Lower lobe of right lung (tissue), 2 donors: ENCODE results near the gene TOMM40L. TPM values are rescaled to one million over a fixed set of nuclear protein-coding genes. Genes with fewer than 3 reads are reported as not detected.

Experiments
- ATAC-seq, 2 donors: fragments of 200-7000 bp; cut with Tn5 transposase; one replicate each; pipeline ENCODE4 v1.9.1; 2020 to 2022; ENCODE audit warnings: mild to moderate bottlenecking in 2 of 2, moderate library complexity in 2 of 2
- DNase-seq: peaks from one replicate; pipeline ENCODE4 v3.0.0-alpha.2; 2020
- H3K27ac ChIP-seq: fragments of 200-600 bp; one replicate; pipeline ENCODE4 v1.8.0; 2022
- H3K27me3 ChIP-seq: fragments of 200-600 bp; one replicate; pipeline ENCODE4 v1.8.0; 2022; ENCODE audit warnings: low read depth
- H3K36me3 ChIP-seq: fragments of 200-600 bp; one replicate; pipeline ENCODE4 v1.8.0; 2022; ENCODE audit warnings: mild to moderate bottlenecking
- H3K4me1 ChIP-seq: fragments of 200-600 bp; one replicate; pipeline ENCODE4 v1.8.0; 2022
- H3K4me3 ChIP-seq: fragments of 200-600 bp; one replicate; pipeline ENCODE4 v1.8.0; 2022; ENCODE audit warnings: mild to moderate bottlenecking
- H3K9me3 ChIP-seq: fragments of 200-600 bp; one replicate; pipeline ENCODE4 v1.8.0; 2022
- CTCF ChIP-seq: fragments of 200-600 bp; IDR thresholded peaks from one replicate; pipeline ENCODE4 v1.8.0; 2022; ENCODE audit warnings: antibody characterized with exemption, mild to moderate bottlenecking
- intact Hi-C: fragments of 100-400 bp; cut with DNase I; formaldehyde crosslinking; loops from one replicate; pipeline ENCODE4 v1.11.0; 2022
- long read RNA-seq: library from polyadenylated mRNA; unstranded; transcript quantifications from one replicate; pipeline ENCODE4 v2.0.0, GENCODE V29; 2021
- total RNA-seq: library from RNA; stranded (reverse); fragmentation: NEBNext Ultra II Directional; extraction: Animal tissue kit (Norgen Biotek cat#: 25700); gene quantifications from one replicate; pipeline ENCODE4 v1.2.1, GENCODE V29; 2021
- donor health status: DM: no; HTN: yes; CAD: no; lungs with severe emphysema.

The TOMM40L gene
- total RNA-seq: 11.6 TPM
- long read RNA-seq, partial matches to known transcripts: 4 of 15 reads
- long read RNA-seq, other reads (novel, unspliced or antisense): 5 of 15 reads

GRCh38 chr1:161225534-161226319 lies at the start of gene TOMM40L:
Gene TOMM40L, plus strand, starts transcription at chr1:161226060. Its CDS starts 430 bp downstream, at chr1:161226490.
- ATAC-seq (peak; percentile 95 to 97), DNase-seq (peak; percentile 93)
- TF ChIP-seq CTCF: peak; percentile 56
- peaks cover 20% of the 10 kb centered on the region for H3K36me3 ChIP-seq
- peaks cover 26% of the 10 kb centered on the region for H3K4me1 ChIP-seq
- H3K27ac ChIP-seq: peak within 1 kb of the TSS; percentile 68
- peak within 1 kb of the TSS; percentile 70 for H3K4me3 ChIP-seq
- no peaks in the 10 kb centered on the region for H3K27me3 ChIP-seq
- intact Hi-C loops: no loop called here
- no peaks in the 10 kb centered on the region for H3K9me3 ChIP-seq

DNA sequence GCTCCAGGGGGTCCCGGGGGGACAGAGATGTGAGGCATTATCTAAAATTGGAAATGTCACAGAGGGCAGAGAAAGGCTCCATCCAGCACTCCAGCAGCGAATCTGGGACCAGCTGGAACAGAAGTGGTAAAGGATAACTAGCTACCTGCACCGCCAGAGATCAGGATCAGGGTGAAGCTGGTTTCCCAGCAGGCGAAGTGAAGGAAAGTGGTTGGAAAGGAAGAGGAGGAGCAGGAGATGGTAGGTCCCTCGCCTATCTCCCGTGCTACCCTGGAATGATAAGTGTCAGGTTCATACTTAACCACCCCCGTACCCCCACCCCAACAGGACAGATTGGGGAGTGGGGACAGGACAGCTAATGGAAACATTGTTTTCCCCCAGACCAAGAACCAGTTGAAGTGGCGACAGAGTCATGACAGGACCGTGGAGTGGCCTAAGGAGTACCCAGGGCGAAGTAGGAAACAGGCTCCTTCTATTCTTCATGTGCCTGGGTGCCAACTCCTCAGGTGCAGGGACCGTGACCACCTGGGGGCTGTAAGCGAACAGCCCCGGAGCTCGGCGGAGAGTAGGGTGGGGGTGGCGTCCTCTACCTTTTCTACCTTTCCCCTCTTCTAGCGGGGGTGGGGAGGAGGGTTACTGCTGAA lies 49.3 kb upstream of the TOMM40L start:
- H3K27ac ChIP-seq: peak overlapping the region; percentile 91
- no peaks in the 10 kb centered on the region for H3K27me3 ChIP-seq
- ATAC-seq: peak; percentile 23 to 55

DNA sequence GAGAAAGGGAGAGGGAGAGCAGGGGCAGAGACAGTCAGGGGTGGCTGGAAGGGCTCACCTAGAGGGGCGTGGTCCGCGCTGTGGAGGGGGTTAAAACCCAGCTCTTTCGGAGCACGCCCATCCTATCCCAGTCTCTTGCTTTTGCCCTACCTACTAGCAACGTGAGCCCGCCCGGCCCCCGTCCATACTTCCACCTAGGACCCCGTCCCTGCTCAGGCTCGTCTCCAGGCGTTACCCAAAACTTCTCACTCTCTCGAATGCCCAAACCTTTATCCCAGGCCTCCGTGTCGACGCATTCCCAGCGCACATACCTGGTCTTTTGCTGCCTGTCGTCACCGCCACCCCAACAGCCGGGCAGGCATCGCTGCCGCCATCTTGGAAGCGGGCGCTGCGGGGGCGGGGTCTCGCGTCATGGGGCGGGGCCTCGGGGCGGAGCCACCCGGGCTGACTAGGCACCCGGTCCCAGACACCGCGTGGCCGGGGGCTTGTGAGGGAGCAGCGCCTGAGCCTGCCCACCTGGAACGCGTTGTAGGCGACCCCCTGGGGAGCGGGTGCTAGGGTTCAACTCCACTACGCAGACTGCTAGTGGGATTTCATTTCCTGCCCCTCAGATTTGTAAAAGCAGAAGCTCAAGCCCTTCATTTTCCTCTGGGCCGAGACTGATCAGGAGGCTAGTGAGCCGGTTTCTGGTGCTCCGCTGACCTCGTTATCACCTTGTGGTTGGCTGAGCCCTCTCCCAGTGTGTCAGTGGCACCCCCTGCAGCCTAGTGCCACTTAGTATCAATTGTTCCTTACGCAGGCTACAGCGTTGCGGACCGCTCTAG lies 48.5 kb upstream of the TOMM40L start, which contains the start of gene B4GALT3:
Gene B4GALT3 (minus strand): TSS at position 396 of the 824 bp plus-strand sequence. CDS start 1,447 bp downstream, outside the sequence.
- no peak for TF ChIP-seq CTCF
- Histone ChIP-seq H3K36me3 (peaks cover 37% of the 10 kb centered on the region), H3K9me3 (no peaks in the 10 kb centered on the region), H3K27ac (peak within 1 kb of the TSS; percentile 91), H3K4me1 (peaks cover 38% of the 10 kb centered on the region), H3K27me3 (no peaks in the 10 kb centered on the region), H3K4me3 (peak within 1 kb of the TSS; percentile 80)
- peak; percentile 93 for DNase-seq
- ATAC-seq: peak; percentile 97 to 99
- intact Hi-C loops: no loop called here

More for the DNA sequence above, 49.3 kb upstream of the TOMM40L start:
- TF ChIP-seq CTCF: no peak
- intact Hi-C loops: no loop called here
- H3K4me1 ChIP-seq: peaks cover 38% of the 10 kb centered on the region
- H3K9me3 ChIP-seq: no peaks in the 10 kb centered on the region
- peaks cover 44% of the 10 kb centered on the region for H3K36me3 ChIP-seq
- peak overlapping the region; percentile 80 for H3K4me3 ChIP-seq
- DNase-seq: no peak

GRCh38 chr1:161177936-161178244 lies 48.0 kb upstream of the TOMM40L start:
- ATAC-seq: no peak
- peak overlapping the region; percentile 91 for H3K27ac ChIP-seq
- peaks cover 38% of the 10 kb centered on the region for H3K4me1 ChIP-seq
- peak overlapping the region; percentile 80 for H3K4me3 ChIP-seq
- H3K36me3 ChIP-seq: peaks cover 31% of the 10 kb centered on the region
- intact Hi-C loops: no loop called here
- H3K9me3 ChIP-seq: no peaks in the 10 kb centered on the region
- no peaks in the 10 kb centered on the region for H3K27me3 ChIP-seq
- TF ChIP-seq CTCF: no peak
- DNase-seq: no peak

GRCh38 chr1:161179698-161180097 lies 46.2 kb upstream of the TOMM40L start:
- ATAC-seq (no peak), DNase-seq (no peak)
- no peak overlapping the region for H3K27ac ChIP-seq
- peaks cover 13% of the 10 kb centered on the region for H3K36me3 ChIP-seq
- H3K4me3 ChIP-seq: no peak overlapping the region
- intact Hi-C loops: no loop called here
- H3K27me3 ChIP-seq: no peaks in the 10 kb centered on the region
- no peak for TF ChIP-seq CTCF
- no peaks in the 10 kb centered on the region for H3K9me3 ChIP-seq
- peaks cover 44% of the 10 kb centered on the region for H3K4me1 ChIP-seq
